HG03378 (cell line): ENCODE results near the gene PAX6.

ENCODE experiments used
- ATAC-seq: cut with Tn5 transposase; IDR thresholded peaks from one replicate; pipeline ENCODE4 v1.9.1; 2021; ENCODE audit warnings: mild to moderate bottlenecking, moderate library complexity; ENCODE audit not compliant: unreplicated experiment

Gene PAX6

DNA sequence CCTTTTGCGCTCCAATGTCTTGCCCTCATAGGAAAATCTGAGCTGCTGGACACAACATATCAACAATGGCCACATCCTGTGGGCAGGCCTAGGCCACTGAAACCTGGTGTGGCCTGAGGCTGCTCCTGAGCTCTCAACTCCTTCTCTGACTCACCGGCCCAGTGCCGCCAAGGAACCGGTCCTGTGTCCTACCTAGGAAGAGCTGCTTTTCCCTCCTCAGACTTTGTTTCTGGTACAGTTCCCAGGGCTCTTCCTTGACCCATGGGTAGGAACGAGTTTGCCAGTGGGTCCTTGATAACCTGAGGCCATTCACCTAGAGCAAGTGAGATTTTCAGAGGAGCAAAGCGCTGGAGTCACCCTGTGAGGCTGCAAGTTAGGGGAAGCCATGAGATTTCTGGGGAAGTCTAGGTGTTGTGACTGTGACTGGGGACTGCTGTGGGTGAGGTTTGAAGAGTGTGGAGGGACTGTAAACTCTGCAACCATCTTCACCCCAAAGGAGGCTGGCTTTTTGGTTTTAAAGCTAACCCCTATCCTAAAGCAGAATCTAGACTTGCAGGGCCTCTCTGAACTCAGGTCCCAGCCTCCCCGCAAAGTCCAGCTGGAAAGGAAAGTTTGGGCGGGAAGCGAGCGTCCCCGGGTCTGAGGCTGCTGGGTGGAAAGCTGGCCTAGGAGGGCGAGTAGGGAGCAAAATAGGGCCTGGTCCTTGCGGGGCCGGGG, 12.0 kb upstream of the PAX6 start:
- no peak for ATAC-seq

- no peak for ATAC-seq
Observed at GRCh38 chr11:31822175-31822926, 11.2 kb upstream of the PAX6 start.

- ATAC-seq: no peak
Observed at GRCh38 chr11:31821766-31822165, 10.6 kb upstream of the PAX6 start.

- no peak for ATAC-seq
Observed at GRCh38 chr11:31821235-31821764, 10.2 kb upstream of the PAX6 start.

GRCh38 chr11:31820438-31820818, 9.3 kb upstream of the PAX6 start:
- no peak for ATAC-seq

DNA sequence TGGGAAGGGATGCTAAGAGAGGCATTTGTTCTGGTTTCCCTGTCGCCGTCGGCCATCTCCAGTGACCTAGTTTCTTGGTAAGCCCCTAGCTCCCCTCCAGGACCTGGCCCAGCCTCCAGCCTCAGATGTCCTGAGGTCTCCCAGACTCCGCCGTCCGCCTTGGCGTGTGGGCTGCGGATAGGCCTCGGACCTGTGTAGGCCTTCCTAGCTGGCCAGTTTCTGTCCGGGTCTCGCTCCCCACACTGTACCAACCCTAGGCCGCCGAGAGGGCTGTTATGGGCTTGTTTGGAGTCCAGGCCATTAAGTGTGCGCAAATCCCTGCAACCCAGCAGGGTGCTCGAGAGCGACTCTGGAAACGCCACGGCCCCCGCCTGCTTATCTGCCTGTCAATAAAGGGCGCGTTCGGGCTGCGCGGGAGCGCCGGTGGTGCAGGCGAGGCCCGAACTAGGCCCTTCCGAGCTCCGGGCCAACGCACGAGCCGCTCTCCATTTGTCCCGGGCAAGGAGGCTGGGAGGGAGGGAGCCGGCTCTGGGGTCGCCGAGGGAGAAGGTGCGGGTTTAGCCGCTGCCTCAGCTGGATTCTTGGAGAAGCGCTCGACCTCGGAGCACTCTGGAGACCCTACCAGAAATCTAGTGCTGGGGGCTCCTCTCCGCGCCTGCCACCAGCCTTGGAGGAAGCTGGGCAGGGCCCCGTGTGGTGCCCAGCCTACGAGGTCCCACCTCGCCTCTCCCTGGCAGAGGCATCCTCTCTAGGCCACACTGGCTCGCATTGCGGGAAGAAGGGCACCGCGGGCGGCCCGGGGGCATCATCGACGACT, 8.7 kb upstream of the PAX6 start:
- no peak for ATAC-seq

DNA sequence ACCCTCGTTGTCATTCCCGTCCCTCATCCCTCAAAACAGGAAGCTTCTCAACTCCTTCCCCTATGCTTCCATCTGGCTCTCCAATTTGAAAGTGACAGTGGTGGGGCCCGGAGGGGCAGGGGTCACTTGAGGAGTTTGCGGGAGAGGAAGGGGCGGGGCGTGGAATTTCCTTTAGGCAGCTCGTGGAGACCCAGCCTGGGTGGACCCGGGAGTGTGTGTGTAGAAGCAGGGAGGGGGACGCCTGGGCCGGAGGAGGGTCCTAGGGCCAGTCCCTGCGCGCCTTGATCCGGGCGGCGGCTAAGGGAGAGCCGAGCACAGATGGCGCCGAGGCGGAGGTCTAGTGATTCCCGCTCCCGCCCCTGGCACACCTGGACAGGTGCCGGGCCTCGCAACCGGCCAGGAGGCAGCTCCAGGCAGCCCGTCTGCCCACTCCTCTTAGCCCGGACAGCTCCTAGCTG, 7.8 kb upstream of the PAX6 start:
- no peak for ATAC-seq

DNA sequence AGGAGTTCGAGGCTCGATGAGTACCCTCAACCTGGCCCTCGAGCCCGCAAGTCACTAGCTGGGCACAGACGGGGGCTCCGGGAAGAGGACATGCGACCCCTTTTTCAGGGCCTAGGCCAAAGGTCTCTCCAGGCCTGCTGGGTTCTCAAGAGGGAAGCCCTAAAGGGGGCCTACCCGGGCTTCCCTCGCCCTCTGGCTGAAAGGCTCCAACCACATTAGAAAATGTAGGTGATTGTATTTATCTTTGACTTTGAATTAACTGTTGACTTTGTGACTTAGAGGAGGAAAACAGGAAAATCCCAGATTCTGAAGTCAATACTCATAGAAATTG, 7.3 kb upstream of the PAX6 start:
- ATAC-seq: no peak

DNA sequence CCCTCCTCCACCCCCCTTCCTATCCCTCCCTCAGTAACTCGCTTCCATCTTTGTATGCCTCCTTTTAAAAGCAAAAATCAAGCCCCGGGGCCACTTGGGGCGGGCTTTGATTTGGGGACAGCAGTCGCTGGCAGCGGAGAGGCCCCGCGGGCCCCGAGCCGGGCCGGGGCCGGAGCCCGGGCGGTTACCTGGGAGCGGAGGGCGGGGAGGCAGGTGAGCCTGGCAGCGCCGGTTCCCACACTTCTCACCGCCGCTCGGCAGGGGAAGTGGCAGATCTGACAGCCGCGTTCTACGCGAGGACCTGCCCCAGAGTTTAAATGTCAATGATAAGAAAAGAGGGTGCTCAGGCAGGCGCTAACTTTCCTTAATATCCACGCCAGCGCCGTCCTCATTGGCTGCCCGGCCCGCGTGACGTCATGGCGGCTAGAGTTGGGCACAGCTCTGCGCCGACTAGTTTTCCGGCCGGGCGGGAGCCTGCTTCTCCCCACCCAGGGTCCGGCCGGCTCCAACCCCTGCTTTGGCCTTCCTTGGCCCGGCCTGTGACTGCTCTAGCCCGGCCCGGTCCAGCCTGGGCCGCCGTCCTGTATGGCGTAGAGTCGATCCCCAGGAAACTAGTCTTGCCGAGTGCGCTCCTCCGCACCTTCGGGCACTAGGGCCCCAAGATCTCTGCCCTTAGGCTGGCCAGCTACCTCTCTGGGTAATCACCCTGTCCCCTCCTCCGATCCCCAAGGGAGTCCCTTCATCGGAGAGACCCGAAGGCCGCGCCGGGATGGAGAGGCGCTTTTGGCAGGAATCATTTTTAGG, 6.7 kb upstream of the PAX6 start:
- ATAC-seq: no peak

GRCh38 chr11:31817054-31817620, 6.0 kb upstream of the PAX6 start:
- no peak for ATAC-seq

DNA sequence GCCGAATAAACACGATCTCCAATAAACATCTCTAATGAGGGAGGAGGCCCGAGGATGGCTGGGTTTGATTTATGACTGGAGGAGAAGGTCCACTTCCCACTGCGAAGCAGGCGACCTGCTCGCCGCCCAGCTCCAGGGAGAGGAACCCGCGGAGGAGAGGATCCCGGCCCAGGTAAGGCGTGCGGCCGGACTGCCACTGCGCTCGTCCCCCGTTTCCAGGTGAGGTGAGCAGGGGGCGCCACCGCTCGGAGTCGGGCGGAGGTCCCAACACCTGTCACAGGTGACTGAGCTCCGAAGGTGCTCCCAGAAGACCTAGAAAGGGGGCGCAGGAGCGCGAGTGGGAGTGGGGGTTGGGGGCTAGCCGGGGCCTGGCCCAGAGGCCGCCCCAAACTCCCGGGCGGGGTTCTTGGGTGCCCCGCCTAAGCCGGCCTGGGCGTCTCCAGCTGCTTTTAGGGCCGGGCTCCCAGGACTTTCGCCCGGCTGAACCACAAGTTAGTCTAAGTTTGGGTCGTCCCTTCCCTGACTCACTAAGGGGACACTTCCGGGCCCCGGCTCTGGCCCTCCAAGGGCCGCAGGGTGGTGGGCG, 5.4 kb upstream of the PAX6 start:
- ATAC-seq: no peak

- ATAC-seq: no peak
Observed at GRCh38 chr11:31815711-31816467, 4.8 kb upstream of the PAX6 start.

GRCh38 chr11:31814176-31814868, 3.2 kb upstream of the PAX6 start:
- ATAC-seq: no peak

- no peak for ATAC-seq
Observed at GRCh38 chr11:31813391-31814175, 2.5 kb upstream of the PAX6 start.

DNA sequence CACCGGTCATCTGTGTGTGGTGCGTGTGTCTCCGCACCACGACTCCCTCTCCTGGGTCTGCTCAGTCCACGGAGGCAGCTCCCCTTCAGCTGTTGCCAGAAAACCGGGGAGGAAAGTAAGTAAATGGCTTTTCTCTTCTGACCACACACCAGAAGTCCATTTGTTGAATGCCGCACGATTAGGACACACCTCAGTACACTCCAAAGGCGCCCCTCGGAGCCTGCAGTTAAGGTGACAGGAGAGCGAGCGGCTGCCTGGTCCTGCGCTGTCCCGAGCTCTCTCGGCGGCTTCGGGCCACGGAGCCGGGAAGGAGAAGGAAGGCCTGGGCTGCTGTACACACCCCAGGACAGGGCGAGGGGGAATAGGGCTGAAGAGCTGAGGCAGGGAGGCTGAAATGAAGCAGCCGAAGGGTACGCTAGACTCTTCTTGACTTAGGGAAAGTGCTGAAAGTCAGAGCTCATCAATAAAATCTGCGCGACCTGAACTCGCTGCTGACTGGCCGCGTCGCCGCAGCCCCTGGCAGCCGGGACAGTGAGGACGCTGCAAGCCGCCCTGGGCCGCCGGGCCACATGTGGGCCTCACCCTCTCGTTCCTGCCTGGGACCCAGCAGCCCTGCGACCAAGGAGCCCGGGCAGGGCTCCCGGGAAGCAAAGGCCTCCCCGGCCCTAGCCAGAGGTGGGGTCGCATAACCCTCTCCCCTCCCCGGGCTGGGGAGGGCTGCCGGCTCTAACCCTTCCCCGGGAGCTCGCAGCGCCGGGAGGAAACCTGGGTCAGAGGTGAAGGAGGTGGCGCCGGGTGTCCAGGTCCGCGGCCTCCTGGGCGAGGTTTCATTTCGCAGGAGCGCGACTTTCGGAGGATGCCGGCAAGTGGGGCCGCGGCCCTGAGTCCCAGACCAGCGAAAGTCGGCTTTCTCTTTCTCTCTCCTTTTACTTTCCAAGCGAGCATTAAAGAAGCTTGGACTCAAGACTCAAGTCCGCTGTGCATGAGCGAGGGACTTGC, 1.6 kb upstream of the PAX6 start:
- no peak for ATAC-seq

DNA sequence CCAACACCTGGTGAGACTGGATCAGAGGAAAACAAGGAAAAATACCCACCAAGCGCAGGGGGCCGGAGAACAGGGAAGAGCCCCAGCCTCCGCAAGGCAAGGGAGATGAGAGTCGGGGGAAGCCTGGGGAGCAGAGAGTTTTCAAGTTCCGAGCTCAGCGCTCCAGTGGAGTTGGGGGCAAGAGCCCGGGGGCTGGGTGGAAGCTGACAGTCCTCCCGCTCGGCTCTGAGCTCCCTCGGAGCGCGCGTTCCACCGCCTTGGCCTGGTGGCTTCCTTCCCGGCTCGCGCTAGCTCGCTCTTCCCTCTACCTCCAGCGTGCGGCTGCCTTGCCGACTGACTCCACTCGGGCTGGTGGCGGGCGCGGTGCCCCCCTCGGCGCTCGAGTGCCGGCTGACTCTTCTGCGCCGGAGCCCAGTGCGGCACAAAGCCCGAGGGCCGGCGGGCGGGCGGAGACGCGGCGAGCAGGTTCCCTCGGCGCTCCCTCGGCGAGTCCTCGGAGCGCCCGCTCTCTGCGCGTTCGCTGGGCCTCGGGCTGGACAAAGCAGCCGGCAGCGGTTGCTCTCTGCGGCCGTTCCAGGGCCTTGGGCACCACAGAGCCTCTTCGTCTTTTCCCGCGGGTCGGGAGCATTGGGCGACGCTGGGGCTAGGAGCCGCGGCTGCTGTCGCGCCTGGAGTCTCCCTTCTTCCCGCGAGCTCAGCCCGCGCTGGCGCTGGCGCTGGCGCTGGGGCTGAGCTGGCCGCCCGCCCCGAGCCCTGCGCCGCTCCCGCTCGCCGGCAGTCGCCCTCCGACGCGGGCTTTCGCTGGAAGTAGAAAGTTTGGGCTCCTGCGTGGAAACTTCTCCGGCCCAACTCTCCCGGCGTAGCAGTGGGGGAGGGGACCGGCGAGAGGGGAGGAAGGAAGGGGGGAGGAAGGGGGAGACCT, 1.0 kb downstream of the PAX6 start:
- ATAC-seq: no peak
